Measurements from ENCODE around the gene GPRIN2. TPM values are rescaled to one million over a fixed set of nuclear protein-coding genes. Genes with fewer than 3 reads are reported as not detected.

GPRIN2 gene
- total and polyA plus RNA-seq, 4 donors = 17.7 to 36.5 (median 29.1) TPM

DNA sequence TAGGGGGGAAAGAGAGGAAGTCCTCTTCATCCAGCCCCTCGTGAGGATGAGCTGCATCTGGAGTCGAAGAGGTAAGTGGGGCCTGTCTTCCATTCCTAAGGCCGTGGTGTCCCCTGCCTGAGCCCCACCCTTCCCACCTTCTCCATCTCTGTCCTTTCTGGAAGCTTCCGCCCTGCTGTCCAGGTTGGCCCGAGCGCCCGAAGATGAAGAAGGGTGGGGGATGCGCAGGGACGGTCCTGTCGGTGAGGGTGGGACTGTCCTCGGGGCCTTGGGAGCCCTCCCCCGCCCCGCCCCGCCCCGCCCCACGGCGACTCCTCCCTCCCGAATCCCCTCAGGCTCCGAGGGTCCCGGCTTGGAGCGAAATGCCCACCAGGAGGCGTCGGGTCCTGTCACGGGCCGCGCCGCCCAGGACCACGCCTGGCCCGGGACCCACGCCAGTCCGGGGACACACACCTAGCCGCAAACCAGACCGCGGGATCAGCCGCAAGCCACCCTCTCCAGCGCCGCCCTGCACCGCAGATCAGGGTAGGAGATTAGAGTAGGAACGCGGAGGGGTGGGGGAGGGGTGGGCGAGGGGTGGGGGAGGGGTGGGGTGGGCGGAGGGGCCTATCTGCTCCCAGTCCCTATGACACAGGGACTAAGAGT is 15.3 kb downstream of the GPRIN2 start:
- Histone ChIP-seq H3K36me3 (ENCODE audit: control insufficient read depth in 4 of 4, insufficient read depth in 4 of 4, low read length in 4 of 4) (no peaks in the 10 kb centered on the region), H3K9me3 (ENCODE audit: control insufficient read depth in 4 of 4, insufficient read depth in 3 of 4, low read length in 3 of 4) (no peaks in the 10 kb centered on the region), H3K4me3 (no peak overlapping the region), H3K4me1 (ENCODE audit: control insufficient read depth in 5 of 5, insufficient read depth in 5 of 5, low read length in 5 of 5) (peaks cover 0 to 14% (median 6%) of the 10 kb centered on the region in 5 donors), H3K9ac (ENCODE audit: insufficient read depth in 1 of 2, low read length in 2 of 2) (no peak overlapping the region), H3K27ac (ENCODE audit: low read depth in 1 of 2, low read length in 1 of 2) (peak overlapping the region in 1 of 2 donors; percentile 27), H3K27me3 (ENCODE audit: control insufficient read depth in 3 of 3, insufficient read depth in 3 of 3, low read length in 2 of 3) (no peaks in the 10 kb centered on the region)
- DNase-seq (peak; percentile 67 to 86 (median 73)), ATAC-seq (ENCODE audit: insufficient read depth, low FRiP score) (no peak)
- TF ChIP-seq, protein P1, sequence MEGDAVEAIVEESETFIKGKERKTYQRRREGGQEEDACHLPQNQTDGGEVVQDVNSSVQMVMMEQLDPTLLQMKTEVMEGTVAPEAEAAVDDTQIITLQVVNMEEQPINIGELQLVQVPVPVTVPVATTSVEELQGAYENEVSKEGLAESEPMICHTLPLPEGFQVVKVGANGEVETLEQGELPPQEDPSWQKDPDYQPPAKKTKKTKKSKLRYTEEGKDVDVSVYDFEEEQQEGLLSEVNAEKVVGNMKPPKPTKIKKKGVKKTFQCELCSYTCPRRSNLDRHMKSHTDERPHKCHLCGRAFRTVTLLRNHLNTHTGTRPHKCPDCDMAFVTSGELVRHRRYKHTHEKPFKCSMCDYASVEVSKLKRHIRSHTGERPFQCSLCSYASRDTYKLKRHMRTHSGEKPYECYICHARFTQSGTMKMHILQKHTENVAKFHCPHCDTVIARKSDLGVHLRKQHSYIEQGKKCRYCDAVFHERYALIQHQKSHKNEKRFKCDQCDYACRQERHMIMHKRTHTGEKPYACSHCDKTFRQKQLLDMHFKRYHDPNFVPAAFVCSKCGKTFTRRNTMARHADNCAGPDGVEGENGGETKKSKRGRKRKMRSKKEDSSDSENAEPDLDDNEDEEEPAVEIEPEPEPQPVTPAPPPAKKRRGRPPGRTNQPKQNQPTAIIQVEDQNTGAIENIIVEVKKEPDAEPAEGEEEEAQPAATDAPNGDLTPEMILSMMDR (IDR thresholded peaks at IDR 0.05; ENCODE audit: control extremely low read depth, extremely low read depth) = no peak
- WGBS, 2 donors = 8 to 14% methylated on average over 41 to 42 of the region's 42 CpGs

DNA sequence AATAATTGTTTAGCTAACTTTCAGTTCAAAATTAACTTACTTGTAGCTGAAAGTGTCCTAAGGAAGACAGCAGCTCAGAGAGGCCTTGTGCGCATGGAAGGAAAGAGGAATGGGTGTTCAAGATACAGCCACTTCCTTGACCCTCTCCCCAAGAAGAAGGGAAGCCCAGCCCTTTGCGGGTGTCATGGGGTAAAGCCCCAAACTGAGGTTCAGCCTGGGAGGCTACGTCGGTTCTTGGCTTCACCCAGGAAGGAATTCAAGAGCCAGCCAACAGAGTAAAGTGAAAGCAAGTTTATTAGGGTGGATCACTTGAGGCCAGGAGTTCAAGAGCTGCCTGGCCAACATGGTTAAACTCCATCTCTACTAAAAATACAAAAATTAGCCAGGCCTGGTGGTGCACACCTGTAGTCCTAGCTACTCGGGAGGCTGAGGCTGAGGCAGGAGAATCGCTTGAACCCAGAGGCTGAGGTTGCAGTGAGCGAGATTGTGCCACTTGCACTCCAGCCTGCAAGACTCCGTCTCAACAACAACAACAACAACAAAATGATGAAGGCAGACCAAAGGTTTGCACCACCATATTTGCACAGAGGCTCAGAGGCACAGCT is 15.9 kb downstream of the GPRIN2 start:
- Histone ChIP-seq H3K27me3 (ENCODE audit: control insufficient read depth in 3 of 3, insufficient read depth in 3 of 3, low read length in 2 of 3) (no peaks in the 10 kb centered on the region), H3K36me3 (ENCODE audit: control insufficient read depth in 4 of 4, insufficient read depth in 4 of 4, low read length in 4 of 4) (no peaks in the 10 kb centered on the region), H3K27ac (ENCODE audit: low read depth in 1 of 2, low read length in 1 of 2) (peak overlapping the region in 1 of 2 donors; percentile 27), H3K4me3 (no peak overlapping the region), H3K9me3 (ENCODE audit: control insufficient read depth in 4 of 4, insufficient read depth in 3 of 4, low read length in 3 of 4) (no peaks in the 10 kb centered on the region), H3K9ac (ENCODE audit: insufficient read depth in 1 of 2, low read length in 2 of 2) (peak overlapping the region in 1 of 2 donors; percentile 38), H3K4me1 (ENCODE audit: control insufficient read depth in 5 of 5, insufficient read depth in 5 of 5, low read length in 5 of 5) (peaks cover 0 to 14% (median 6%) of the 10 kb centered on the region in 5 donors)
- 84 to 89% methylated on average over 8 of the region's 8 CpGs for WGBS, 2 donors
- ATAC-seq (ENCODE audit: insufficient read depth, low FRiP score) (no peak), DNase-seq (peak in 1 of 3 donors; percentile 31)
- TF ChIP-seq, protein P1 (IDR thresholded peaks at IDR 0.05; ENCODE audit: control extremely low read depth, extremely low read depth) = no peak

DNA sequence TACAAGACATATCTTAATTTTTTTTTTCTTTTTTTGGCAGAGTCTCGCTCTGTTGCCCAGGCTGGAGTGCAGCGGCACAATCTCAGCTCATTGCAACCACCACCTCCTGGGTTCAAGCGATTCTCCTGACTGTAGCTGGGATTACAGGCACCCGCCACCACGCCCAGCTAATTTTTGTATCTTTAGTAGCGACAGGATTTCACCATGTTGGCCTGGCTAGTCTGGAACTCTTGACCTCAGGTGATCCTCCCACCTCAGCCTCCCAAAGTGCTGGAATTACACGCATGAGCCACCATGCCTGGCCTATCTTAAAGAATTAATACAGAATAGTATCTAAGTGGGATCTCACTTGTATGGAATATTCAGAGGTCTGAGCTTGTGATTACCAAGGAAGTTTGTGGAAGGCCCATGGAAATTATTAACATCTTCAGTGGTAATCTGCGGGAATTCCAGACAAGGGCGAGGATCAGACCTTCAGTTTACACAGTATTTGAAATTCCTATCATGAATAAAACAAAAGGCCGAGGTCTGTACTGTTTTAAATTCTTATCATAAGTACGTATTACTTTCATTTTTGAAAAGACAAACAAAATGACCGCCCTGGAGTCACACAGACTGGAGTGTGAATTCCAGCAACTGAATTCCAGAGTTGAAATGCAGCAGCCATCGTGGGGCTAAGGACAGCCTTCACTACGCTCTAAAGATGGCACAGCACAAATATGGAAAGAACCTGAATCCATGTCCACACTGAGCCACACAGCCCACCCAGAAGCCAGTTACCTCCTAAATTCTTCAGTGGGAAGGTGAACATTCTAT is 16.7 kb downstream of the GPRIN2 start:
- H3K4me3 ChIP-seq = no peak overlapping the region
- WGBS, 2 donors = 59 to 73% methylated on average over 14 of the region's 14 CpGs

More for the DNA sequence above, 16.7 kb downstream of the GPRIN2 start:
- H3K9me3 ChIP-seq (ENCODE audit: control insufficient read depth in 4 of 4, insufficient read depth in 3 of 4, low read length in 3 of 4) = no peaks in the 10 kb centered on the region
- DNase-seq (peak; percentile 75 to 85 (median 82)), ATAC-seq (ENCODE audit: insufficient read depth, low FRiP score) (no peak)
- H3K27me3 ChIP-seq (ENCODE audit: control insufficient read depth in 3 of 3, insufficient read depth in 3 of 3, low read length in 2 of 3) = no peaks in the 10 kb centered on the region
- H3K9ac ChIP-seq (ENCODE audit: insufficient read depth in 1 of 2, low read length in 2 of 2) = peak overlapping the region in 1 of 2 donors; percentile 38
- peak overlapping the region in 1 of 2 donors; percentile 27 for H3K27ac ChIP-seq (ENCODE audit: low read depth in 1 of 2, low read length in 1 of 2)
- peaks cover 0 to 14% (median 6%) of the 10 kb centered on the region in 5 donors for H3K4me1 ChIP-seq (ENCODE audit: control insufficient read depth in 5 of 5, insufficient read depth in 5 of 5, low read length in 5 of 5)
- TF ChIP-seq, protein P1 (IDR thresholded peaks at IDR 0.05; ENCODE audit: control extremely low read depth, extremely low read depth) = no peak
- H3K36me3 ChIP-seq (ENCODE audit: control insufficient read depth in 4 of 4, insufficient read depth in 4 of 4, low read length in 4 of 4) = no peaks in the 10 kb centered on the region
